ENCODE data around the gene MT1M.

DNA sequence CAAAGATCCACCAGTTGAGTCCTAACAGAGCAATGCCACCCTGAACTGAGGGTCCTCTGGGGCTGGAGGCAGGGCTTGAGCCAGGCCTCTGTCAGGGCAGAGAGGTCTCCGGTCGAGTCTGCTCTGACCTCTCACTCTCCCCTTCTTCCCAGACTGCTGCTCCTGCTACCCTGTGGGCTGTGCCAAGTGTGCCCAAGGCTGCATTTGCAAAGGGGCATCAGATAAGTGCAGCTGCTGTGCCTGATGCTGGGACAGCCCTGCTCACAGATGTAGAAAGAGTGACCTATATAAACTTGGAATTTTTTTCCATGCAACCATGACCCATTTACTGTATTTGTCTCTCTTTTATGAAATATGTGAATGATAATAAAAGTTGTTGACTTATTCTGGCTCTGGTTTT lies 16.8 kb downstream of the MT1M start:
- TF ChIP-seq, protein P1, sequence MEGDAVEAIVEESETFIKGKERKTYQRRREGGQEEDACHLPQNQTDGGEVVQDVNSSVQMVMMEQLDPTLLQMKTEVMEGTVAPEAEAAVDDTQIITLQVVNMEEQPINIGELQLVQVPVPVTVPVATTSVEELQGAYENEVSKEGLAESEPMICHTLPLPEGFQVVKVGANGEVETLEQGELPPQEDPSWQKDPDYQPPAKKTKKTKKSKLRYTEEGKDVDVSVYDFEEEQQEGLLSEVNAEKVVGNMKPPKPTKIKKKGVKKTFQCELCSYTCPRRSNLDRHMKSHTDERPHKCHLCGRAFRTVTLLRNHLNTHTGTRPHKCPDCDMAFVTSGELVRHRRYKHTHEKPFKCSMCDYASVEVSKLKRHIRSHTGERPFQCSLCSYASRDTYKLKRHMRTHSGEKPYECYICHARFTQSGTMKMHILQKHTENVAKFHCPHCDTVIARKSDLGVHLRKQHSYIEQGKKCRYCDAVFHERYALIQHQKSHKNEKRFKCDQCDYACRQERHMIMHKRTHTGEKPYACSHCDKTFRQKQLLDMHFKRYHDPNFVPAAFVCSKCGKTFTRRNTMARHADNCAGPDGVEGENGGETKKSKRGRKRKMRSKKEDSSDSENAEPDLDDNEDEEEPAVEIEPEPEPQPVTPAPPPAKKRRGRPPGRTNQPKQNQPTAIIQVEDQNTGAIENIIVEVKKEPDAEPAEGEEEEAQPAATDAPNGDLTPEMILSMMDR (IDR thresholded peaks at IDR 0.05) = no peak
- no peak for TF ChIP-seq POLR2AphosphoS5 (IDR thresholded peaks at IDR 0.05)
- TF ChIP-seq POLR2A (IDR thresholded peaks at IDR 0.05) = no peak
